GM12801 (cell line): ENCODE results near the gene ACSF2.

Source experiments
- CTCF ChIP-seq: IDR thresholded peaks from one replicate; pipeline ENCODE4 v1.5.1; 2011; ENCODE audit warnings: control low read depth; ENCODE audit not compliant: insufficient read length; ENCODE audit errors: extremely low read depth

ACSF2 gene

GRCh38 chr17:50471009-50471905 lies 45.2 kb downstream of the ACSF2 start:
- no peak for TF ChIP-seq CTCF

- no peak for TF ChIP-seq CTCF
Measured at GRCh38 chr17:50472286-50472685, 46.3 kb downstream of the ACSF2 start.

GRCh38 chr17:50473901-50474300 lies 47.9 kb downstream of the ACSF2 start:
- TF ChIP-seq CTCF, result no peak

GRCh38 chr17:50474523-50474922 lies 48.5 kb downstream of the ACSF2 start:
- no peak for TF ChIP-seq CTCF

- TF ChIP-seq CTCF, result no peak
Measured at GRCh38 chr17:50475362-50475761, 49.3 kb downstream of the ACSF2 start.

GRCh38 chr17:50476545-50477315 lies 50.7 kb downstream of the ACSF2 start:
- no peak for TF ChIP-seq CTCF

- TF ChIP-seq CTCF, result no peak
Measured at GRCh38 chr17:50477976-50478375, 52.0 kb downstream of the ACSF2 start.
